Muscle layer of duodenum (tissue), 2 donors: ENCODE results near the gene NFIA.

Experiments used
- H3K27ac ChIP-seq: one replicate; pipeline ENCODE4 v1.7.0; 2013; ENCODE audit warnings: mild to moderate bottlenecking, low read length
- H3K27me3 ChIP-seq: one replicate; pipeline ENCODE4 v1.7.0; 2013; ENCODE audit warnings: low read depth, mild to moderate bottlenecking, control low read depth, low read length
- H3K36me3 ChIP-seq, 2 donors: one replicate each; pipeline ENCODE4 v1.7.0; 2013; ENCODE audit warnings: low read length in 2 of 2, control low read depth in 1 of 2, mild to moderate bottlenecking in 1 of 2; ENCODE audit not compliant: insufficient read depth in 2 of 2, control insufficient read depth in 1 of 2
- H3K4me1 ChIP-seq, 2 donors: one replicate each; pipeline ENCODE4 v1.7.0; 2013; ENCODE audit warnings: low read length in 2 of 2, mild to moderate bottlenecking in 2 of 2, control low read depth in 1 of 2, moderate library complexity in 1 of 2; ENCODE audit not compliant: insufficient read depth in 2 of 2, control insufficient read depth in 1 of 2
- H3K4me3 ChIP-seq, 2 donors: one replicate each; pipeline ENCODE4 v1.7.0; 2013; ENCODE audit warnings: low read length in 2 of 2, low read depth in 1 of 2, mild to moderate bottlenecking in 1 of 2
- H3K9me3 ChIP-seq, 2 donors: one replicate each; pipeline ENCODE4 v1.7.0; 2013; ENCODE audit warnings: low read length in 2 of 2, control low read depth in 1 of 2, mild to moderate bottlenecking in 1 of 2; ENCODE audit not compliant: control insufficient read depth in 1 of 2
- donor health status: healthy.

The NFIA gene

GRCh38 chr1:61213245-61214011 lies 131.1 kb downstream of the NFIA start:
- Histone ChIP-seq H3K4me1 (peaks cover 0 to 22% of the 10 kb centered on the region in 2 donors), H3K9me3 (no peaks in the 10 kb centered on the region), H3K27me3 (no peaks in the 10 kb centered on the region), H3K36me3 (no peaks in the 10 kb centered on the region), H3K27ac (no peak overlapping the region), H3K4me3 (no peak overlapping the region)

DNA sequence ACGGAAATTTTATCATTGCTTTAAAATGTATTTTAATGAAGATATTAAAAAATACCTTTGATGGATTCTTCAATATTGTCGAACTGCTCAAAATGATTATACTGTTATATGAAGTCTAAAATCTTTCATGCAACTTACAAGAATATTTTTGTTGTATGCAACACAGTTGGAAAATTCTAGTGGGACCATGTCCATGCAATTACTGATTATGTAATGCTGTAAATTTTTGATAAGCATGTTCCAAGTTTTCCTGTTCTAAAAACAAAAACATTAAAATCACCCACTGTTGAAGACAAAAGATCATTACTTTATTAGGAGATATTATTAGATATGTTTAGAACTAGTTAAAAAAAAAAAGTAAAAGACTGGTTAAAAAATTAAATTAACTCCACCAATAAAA lies 132.8 kb downstream of the NFIA start:
- no peaks in the 10 kb centered on the region for H3K27me3 ChIP-seq
- peaks cover 0 to 19% of the 10 kb centered on the region in 2 donors for H3K4me1 ChIP-seq
- H3K9me3 ChIP-seq: no peaks in the 10 kb centered on the region
- H3K36me3 ChIP-seq: no peaks in the 10 kb centered on the region
- H3K27ac ChIP-seq: no peak overlapping the region
- H3K4me3 ChIP-seq: no peak overlapping the region

DNA sequence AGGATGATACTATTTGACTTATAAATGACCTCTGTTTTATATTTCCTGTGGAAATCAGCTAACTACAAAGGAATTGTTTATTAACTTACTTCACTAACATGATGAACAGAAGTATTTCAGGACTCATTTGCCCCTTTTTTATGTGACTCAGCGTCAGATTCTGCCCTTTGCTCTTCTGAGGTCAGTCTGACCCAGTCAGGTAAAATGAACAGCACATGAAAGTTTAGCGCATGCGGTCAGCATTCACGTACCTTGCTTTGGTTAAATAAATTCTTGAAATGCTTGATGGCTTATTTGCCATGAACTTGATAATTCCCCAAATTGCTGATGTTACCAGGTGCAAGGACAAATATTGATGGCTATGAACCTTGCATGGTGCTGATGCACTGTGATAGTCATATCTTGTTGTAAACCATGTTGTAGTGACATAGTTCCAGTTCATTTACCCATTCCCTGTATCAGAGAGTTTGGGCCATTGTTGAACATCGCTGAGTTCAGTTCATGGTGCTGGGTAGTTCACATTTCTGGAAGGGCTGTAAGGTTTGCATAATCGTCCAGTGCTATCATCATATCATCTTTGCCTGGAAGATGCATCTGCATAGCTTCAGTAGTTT lies 133.4 kb downstream of the NFIA start:
- no peak overlapping the region for H3K27ac ChIP-seq
- no peaks in the 10 kb centered on the region for H3K36me3 ChIP-seq
- no peak overlapping the region for H3K4me3 ChIP-seq
- H3K27me3 ChIP-seq: no peaks in the 10 kb centered on the region
- H3K9me3 ChIP-seq: no peaks in the 10 kb centered on the region
- H3K4me1 ChIP-seq: peaks cover 0 to 12% of the 10 kb centered on the region in 2 donors

DNA sequence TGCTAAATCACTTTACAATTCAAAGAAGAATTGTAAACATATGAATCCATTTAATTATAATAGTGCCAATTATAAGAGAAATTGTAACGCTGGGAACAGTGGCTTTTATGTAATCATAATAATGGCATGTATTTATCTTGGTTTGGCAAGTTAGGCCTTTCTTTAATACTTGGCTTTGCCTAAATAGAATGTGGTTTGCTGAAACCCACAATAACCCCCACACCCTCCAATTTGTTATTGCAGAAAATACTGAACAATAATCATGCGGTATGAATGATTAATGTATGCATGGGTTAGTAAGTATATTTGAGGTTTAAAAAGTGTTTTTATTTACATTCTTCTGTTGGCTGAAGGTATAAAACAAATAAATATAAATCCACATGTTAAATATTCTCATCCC lies 138.2 kb downstream of the NFIA start:
- Histone ChIP-seq H3K4me1 (peaks cover 12% of the 10 kb centered on the region in 2 donors), H3K4me3 (no peak overlapping the region), H3K36me3 (no peaks in the 10 kb centered on the region), H3K27ac (no peak overlapping the region), H3K27me3 (no peaks in the 10 kb centered on the region), H3K9me3 (no peaks in the 10 kb centered on the region)

DNA sequence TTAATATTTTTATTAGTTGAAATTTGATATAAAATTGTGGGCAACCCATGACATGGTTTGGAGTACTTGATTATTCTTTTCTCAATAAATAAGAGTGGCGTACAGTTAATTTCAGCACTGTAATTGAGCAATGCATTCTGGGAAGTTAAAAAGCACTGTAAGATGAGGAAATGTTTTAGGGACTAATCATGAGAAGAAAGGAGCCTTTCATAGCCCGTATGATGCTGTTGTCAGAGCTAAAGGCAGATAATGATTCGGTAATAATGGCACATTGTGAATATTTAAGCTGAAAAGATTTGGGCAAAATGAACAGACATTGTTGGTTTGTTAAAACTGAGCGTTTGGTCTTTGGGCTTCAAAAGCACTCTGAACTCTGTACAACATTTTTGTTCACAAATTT lies 139.3 kb downstream of the NFIA start:
- Histone ChIP-seq H3K4me1 (peaks cover 12 to 20% of the 10 kb centered on the region in 2 donors), H3K4me3 (no peak overlapping the region), H3K27me3 (no peaks in the 10 kb centered on the region), H3K36me3 (no peaks in the 10 kb centered on the region), H3K27ac (no peak overlapping the region), H3K9me3 (no peaks in the 10 kb centered on the region)

- H3K36me3 ChIP-seq: no peaks in the 10 kb centered on the region
- H3K9me3 ChIP-seq: no peaks in the 10 kb centered on the region
- no peaks in the 10 kb centered on the region for H3K27me3 ChIP-seq
- H3K4me3 ChIP-seq: no peak overlapping the region
- peaks cover 12 to 24% of the 10 kb centered on the region in 2 donors for H3K4me1 ChIP-seq
- H3K27ac ChIP-seq: peak overlapping the region; percentile 62
These were observed 139.9 kb downstream of the NFIA start for GRCh38 chr1:61222240-61222639.

GRCh38 chr1:61223140-61223539 lies 140.8 kb downstream of the NFIA start:
- H3K27ac ChIP-seq: no peak overlapping the region
- no peaks in the 10 kb centered on the region for H3K27me3 ChIP-seq
- no peak overlapping the region for H3K4me3 ChIP-seq
- peaks cover 12 to 21% of the 10 kb centered on the region in 2 donors for H3K4me1 ChIP-seq
- H3K36me3 ChIP-seq: no peaks in the 10 kb centered on the region
- H3K9me3 ChIP-seq: no peaks in the 10 kb centered on the region

GRCh38 chr1:61224609-61225008 lies 142.2 kb downstream of the NFIA start:
- H3K4me1 ChIP-seq: peaks cover 12 to 21% of the 10 kb centered on the region in 2 donors

DNA sequence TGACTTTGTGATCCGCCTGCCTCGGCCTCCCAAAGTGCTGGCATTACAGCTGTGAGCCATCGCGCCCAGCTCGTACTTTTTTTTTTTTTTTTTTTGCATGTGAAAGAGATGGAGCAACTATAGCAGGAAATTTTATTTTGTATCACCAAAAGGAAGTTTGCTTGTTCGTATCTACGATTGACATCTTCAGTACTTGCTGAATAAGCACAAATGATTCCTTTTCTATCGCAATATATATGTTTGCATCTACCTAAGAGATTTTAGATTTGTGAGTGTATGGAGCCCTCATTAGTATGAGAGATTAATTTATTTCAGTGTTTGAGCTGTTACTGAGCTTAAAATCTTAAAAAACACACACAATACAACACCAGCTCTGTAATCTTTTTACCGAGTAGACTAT lies 143.1 kb downstream of the NFIA start:
- no peaks in the 10 kb centered on the region for H3K9me3 ChIP-seq
- H3K4me1 ChIP-seq: peaks cover 12 to 21% of the 10 kb centered on the region in 2 donors
- H3K4me3 ChIP-seq: no peak overlapping the region
- H3K27ac ChIP-seq: no peak overlapping the region
- no peaks in the 10 kb centered on the region for H3K27me3 ChIP-seq
- H3K36me3 ChIP-seq: no peaks in the 10 kb centered on the region

More at GRCh38 chr1:61224609-61225008, 142.2 kb downstream of the NFIA start:
- Histone ChIP-seq H3K4me3 (no peak overlapping the region), H3K27ac (peak overlapping the region; percentile 8), H3K36me3 (no peaks in the 10 kb centered on the region), H3K9me3 (no peaks in the 10 kb centered on the region), H3K27me3 (no peaks in the 10 kb centered on the region)

- H3K36me3 ChIP-seq: no peaks in the 10 kb centered on the region
- H3K27ac ChIP-seq: peak overlapping the region; percentile 20
- peak overlapping the region; percentile 23 to 26 for H3K4me3 ChIP-seq
- peaks cover 15 to 21% of the 10 kb centered on the region in 2 donors for H3K4me1 ChIP-seq
- no peaks in the 10 kb centered on the region for H3K9me3 ChIP-seq
- no peaks in the 10 kb centered on the region for H3K27me3 ChIP-seq
These were observed 144.6 kb downstream of the NFIA start for GRCh38 chr1:61226791-61227567.

GRCh38 chr1:61227857-61228550 lies 145.6 kb downstream of the NFIA start:
- Histone ChIP-seq H3K4me3 (no peak overlapping the region), H3K36me3 (no peaks in the 10 kb centered on the region), H3K9me3 (no peaks in the 10 kb centered on the region), H3K27ac (no peak overlapping the region), H3K4me1 (peaks cover 10 to 23% of the 10 kb centered on the region in 2 donors), H3K27me3 (no peaks in the 10 kb centered on the region)
